Immature natural killer cell (primary cell): Measurements from ENCODE around the gene NEURL1. TPM values are rescaled to one million over a fixed set of nuclear protein-coding genes. Genes with fewer than 3 reads are reported as not detected.

Experiments used
- DNase-seq, 3 donors: peaks; one replicate each; pipeline ENCODE4 v3.0.0; 2022; ENCODE audit warnings: mixed read lengths in 1 of 3
- H3K27ac Mint-ChIP-seq, 6 donors: one replicate each; pipeline ENCODE4 v1.8.0; 2020; ENCODE audit warnings: mixed read lengths in 6 of 6, mild to moderate bottlenecking in 5 of 6, inconsistent platforms in 4 of 6, moderate library complexity in 3 of 6
- H3K27me3 Mint-ChIP-seq, 3 donors: one replicate each; pipeline ENCODE4 v1.8.0; 2020 to 2021; ENCODE audit warnings: low read depth in 3 of 3, mild to moderate bottlenecking in 3 of 3, mixed read lengths in 3 of 3, moderate library complexity in 3 of 3, inconsistent platforms in 1 of 3
- H3K36me3 Mint-ChIP-seq, 3 donors: one replicate each; pipeline ENCODE4 v1.8.0; 2020; ENCODE audit warnings: mixed read lengths in 3 of 3, inconsistent platforms in 2 of 3, mild to moderate bottlenecking in 2 of 3
- H3K4me1 Mint-ChIP-seq, 2 donors: one replicate each; pipeline ENCODE4 v1.8.0; 2020; ENCODE audit warnings: inconsistent platforms in 2 of 2, mild to moderate bottlenecking in 2 of 2, mixed read lengths in 2 of 2, moderate library complexity in 1 of 2
- H3K4me3 Mint-ChIP-seq, 5 donors: one replicate each; pipeline ENCODE4 v1.8.0; 2020; ENCODE audit warnings: mild to moderate bottlenecking in 5 of 5, mixed read lengths in 5 of 5, inconsistent platforms in 3 of 5, moderate library complexity in 3 of 5
- H3K9me3 Mint-ChIP-seq, 6 donors: one replicate each; pipeline ENCODE4 v1.8.0; 2020; ENCODE audit warnings: mild to moderate bottlenecking in 6 of 6, mixed read lengths in 6 of 6, inconsistent platforms in 4 of 6, moderate library complexity in 3 of 6
- polyA plus RNA-seq, 3 donors: library from polyadenylated mRNA; unstranded; fragments of 300-500 nt; fragmentation: Illumina TruSeq; gene quantifications; one replicate each; pipeline ENCODE4 v1.2.3, GENCODE V29; 2021

Gene NEURL1
- polyA plus RNA-seq: under 1 TPM in 2 of 3 donors, not detected in 1; 0.07 to 0.35 TPM

DNA sequence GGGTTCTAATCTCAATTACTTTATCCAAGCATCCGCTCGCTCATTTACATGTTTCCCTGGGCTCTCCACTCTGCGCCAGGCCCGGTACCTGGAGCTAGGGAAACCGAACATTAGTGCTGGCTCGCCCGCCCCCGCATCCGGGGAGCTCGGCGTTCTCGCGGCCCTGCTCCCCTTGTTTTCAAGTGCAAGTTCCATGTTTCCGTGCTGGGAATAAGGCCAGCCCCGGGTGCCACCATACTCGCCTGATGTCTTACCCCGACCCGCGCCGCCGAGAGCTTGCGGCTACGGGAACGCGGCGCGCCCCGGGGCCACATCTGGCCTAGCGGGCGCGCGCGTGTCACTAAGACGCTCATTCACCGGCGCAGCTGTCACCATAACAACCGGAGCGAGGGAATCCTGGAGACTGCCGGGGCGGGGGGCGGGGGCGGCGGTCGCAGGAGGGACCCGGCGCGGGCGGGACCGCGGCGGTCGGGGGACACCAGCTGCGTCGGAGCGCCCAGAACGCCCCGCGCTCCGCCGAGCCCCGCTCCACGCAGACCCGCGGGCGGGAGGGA lies at the start of gene NEURL1:
TSS of gene NEURL1 (plus strand) at position 344 of the 554 bp plus-strand sequence. CDS start 683 bp downstream, outside the sequence.
- H3K4me1 Mint-ChIP-seq: peaks cover 8 to 13% of the 10 kb centered on the region in 2 donors
- H3K27ac Mint-ChIP-seq: no peak within 1 kb of the TSS
- H3K36me3 Mint-ChIP-seq: no peaks in the 10 kb centered on the region
- H3K9me3 Mint-ChIP-seq: no peaks in the 10 kb centered on the region
- peaks cover 16 to 20% (median 18%) of the 10 kb centered on the region in 3 donors for H3K27me3 Mint-ChIP-seq
- no peak for DNase-seq
- H3K4me3 Mint-ChIP-seq: peak within 1 kb of the TSS; percentile 62 to 78 (median 73)

DNA sequence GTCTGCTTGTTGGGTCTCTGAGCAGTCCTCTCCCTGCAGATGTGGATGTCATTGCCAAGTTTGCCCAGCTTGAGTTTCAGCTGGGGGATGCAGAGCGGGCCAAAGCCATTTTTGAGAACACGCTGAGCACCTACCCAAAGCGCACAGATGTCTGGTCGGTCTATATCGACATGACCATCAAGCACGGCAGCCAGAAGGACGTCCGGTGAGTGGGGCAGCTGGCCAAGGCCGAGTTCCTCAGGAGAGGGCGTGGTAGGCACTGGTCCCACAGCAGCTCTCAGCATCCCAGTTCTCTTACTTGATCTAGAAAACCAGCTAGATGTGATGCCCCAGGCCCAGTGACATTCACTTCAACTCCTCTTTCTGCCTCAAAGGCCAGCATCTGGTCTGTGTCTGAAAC lies 49.0 kb upstream of the NEURL1 start:
- no peak for DNase-seq
- Mint-ChIP-seq H3K36me3 (peaks cover 17 to 41% (median 18%) of the 10 kb centered on the region in 3 donors), H3K27ac (peak overlapping the region in 4 of 6 donors; percentile 18 to 88 (median 50)), H3K4me1 (peaks cover 21 to 54% of the 10 kb centered on the region in 2 donors), H3K4me3 (no peak overlapping the region), H3K9me3 (no peaks in the 10 kb centered on the region), H3K27me3 (peaks cover 0 to 2% (median 2%) of the 10 kb centered on the region in 3 donors)

GRCh38 chr10:103445366-103445765 lies 48.1 kb upstream of the NEURL1 start:
- Mint-ChIP-seq H3K27me3 (peaks cover 2% of the 10 kb centered on the region in 3 donors), H3K36me3 (peaks cover 15 to 43% (median 22%) of the 10 kb centered on the region in 3 donors), H3K4me3 (no peak overlapping the region), H3K27ac (peak overlapping the region in 3 of 6 donors; percentile 26 to 53 (median 42)), H3K4me1 (peaks cover 30 to 63% of the 10 kb centered on the region in 2 donors), H3K9me3 (no peaks in the 10 kb centered on the region)
- no peak for DNase-seq

DNA sequence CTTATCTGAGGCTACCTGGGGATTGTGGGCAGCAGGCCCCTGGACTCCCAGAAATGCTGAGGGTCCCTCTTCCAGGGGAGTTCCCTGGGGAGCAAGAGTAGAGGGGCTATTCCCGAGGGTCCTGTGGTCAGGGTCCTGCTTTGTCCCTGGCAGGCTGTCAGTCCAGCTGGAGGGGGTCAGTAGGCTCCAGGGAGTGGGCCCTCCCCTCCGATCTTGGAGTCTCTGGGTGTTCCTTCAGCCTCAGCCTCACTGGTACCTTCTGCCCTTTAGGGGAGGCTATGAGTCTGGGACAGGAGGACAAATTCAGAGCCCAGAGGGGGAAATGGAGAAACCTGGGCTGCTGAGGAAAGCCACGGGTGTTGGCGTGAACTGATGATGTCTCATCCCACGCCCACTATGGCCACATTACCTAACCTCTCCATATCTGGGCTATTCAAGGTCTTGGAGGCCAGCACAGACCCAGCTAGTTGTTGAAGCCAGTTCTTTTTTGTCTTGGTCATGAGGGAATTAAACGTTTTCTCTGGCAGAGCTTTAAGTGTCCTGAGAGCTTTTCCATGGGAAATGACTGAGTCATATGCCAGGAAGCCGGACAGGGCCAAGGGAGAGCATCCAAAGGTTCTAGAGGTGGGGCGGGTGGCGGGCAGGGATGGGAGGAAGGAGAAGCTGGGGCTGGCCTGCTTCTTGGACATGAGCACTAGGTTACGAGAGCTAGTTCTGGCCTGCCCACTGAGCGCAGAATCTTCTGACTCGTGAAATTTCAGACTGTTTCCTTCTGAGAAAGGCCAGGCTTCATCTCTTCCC lies 47.5 kb upstream of the NEURL1 start:
- no peak for DNase-seq
- H3K9me3 Mint-ChIP-seq: no peaks in the 10 kb centered on the region
- peaks cover 2 to 3% (median 2%) of the 10 kb centered on the region in 3 donors for H3K27me3 Mint-ChIP-seq
- H3K36me3 Mint-ChIP-seq: peaks cover 11 to 48% (median 22%) of the 10 kb centered on the region in 3 donors
- H3K4me3 Mint-ChIP-seq: no peak overlapping the region
- peak overlapping the region in 5 of 6 donors; percentile 40 to 82 (median 64) for H3K27ac Mint-ChIP-seq
- H3K4me1 Mint-ChIP-seq: peaks cover 36 to 69% of the 10 kb centered on the region in 2 donors

GRCh38 chr10:103447187-103447586 lies 46.3 kb upstream of the NEURL1 start:
- Mint-ChIP-seq H3K4me3 (peak overlapping the region in 2 of 5 donors; percentile 14 to 30), H3K4me1 (peaks cover 40 to 72% of the 10 kb centered on the region in 2 donors), H3K27ac (peak overlapping the region in 5 of 6 donors; percentile 74 to 87 (median 77)), H3K27me3 (peaks cover 0 to 6% (median 2%) of the 10 kb centered on the region in 3 donors), H3K9me3 (no peaks in the 10 kb centered on the region), H3K36me3 (peaks cover 11 to 50% (median 22%) of the 10 kb centered on the region in 3 donors)
- DNase-seq: no peak

DNA sequence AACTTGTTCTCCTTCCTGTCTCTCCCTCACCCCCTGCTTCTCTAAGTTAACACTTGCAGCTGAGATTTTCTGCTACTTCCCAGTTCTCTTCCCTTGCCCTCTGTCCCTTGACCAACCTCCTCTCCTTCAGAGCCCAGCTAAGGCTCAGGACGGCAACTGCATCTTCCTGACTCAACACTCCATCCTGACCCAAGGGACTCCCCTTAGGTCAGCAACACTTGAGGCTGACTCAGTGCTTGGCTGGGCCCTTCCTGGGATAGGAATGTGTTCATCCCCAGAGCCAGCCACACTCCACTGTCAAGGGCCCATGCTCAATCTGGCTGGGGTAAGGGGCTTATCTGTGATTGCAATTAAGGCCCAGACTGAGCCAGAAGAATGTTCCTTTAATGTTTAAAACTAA lies 44.8 kb upstream of the NEURL1 start:
- no peak for DNase-seq
- Mint-ChIP-seq H3K27ac (peak overlapping the region; percentile 80 to 96 (median 89)), H3K4me1 (peaks cover 52 to 82% of the 10 kb centered on the region in 2 donors), H3K27me3 (peaks cover 0 to 6% (median 2%) of the 10 kb centered on the region in 3 donors), H3K9me3 (no peaks in the 10 kb centered on the region), H3K4me3 (peak overlapping the region; percentile 94 to 99 (median 97)), H3K36me3 (peaks cover 11 to 44% (median 22%) of the 10 kb centered on the region in 3 donors)

DNA sequence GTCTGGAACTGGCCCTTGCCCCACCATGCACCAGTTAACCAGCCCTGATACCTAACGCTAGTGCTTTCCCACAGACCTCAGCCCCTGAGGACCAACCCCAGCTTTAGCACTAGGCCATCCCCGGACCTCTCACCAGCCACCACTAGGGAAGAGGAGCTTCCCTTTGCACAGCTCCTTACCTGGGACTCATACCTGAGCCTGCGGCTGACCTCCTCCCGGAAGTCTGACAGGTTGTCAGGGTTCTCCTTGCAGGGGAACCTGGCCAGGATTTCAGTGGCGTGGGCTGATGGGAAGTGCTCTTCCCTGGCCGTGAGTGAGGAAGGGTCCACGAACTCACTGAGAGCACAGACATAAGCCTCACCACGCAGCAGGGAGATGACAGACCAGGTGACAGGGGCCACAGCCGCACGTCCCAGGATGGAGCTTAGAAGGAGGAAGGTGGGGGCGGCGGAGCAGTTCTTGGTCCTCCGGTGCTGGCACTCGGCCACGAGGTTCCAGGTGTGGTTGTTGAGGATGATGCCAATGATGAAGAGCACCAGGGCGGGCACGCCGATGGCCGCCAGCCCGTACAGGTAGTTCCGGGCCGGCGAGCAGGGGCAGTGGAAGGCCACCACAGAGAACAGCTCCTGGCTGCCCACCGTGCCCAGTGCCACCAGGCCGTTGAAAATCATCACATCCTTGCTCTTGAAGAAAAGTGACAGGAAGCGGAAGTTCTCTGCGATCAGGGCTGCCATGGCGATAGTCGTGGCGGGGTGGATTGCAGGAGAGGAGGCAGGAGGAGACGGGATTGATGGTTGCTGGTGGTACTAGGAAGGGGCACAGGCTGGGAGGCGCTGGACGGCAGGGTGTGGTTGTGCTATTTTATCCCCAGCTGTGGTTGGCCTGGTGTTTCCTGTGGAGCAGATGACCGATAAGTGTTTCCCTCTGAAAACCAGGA lies 44.0 kb upstream of the NEURL1 start:
- H3K27ac Mint-ChIP-seq: peak overlapping the region; percentile 77 to 96 (median 89)
- peak overlapping the region; percentile 94 to 99 (median 97) for H3K4me3 Mint-ChIP-seq
- no peak for DNase-seq
- H3K36me3 Mint-ChIP-seq: peaks cover 11 to 37% (median 22%) of the 10 kb centered on the region in 3 donors
- H3K9me3 Mint-ChIP-seq: no peaks in the 10 kb centered on the region
- peaks cover 54 to 77% of the 10 kb centered on the region in 2 donors for H3K4me1 Mint-ChIP-seq
- H3K27me3 Mint-ChIP-seq: peaks cover 0 to 6% (median 2%) of the 10 kb centered on the region in 3 donors

DNA sequence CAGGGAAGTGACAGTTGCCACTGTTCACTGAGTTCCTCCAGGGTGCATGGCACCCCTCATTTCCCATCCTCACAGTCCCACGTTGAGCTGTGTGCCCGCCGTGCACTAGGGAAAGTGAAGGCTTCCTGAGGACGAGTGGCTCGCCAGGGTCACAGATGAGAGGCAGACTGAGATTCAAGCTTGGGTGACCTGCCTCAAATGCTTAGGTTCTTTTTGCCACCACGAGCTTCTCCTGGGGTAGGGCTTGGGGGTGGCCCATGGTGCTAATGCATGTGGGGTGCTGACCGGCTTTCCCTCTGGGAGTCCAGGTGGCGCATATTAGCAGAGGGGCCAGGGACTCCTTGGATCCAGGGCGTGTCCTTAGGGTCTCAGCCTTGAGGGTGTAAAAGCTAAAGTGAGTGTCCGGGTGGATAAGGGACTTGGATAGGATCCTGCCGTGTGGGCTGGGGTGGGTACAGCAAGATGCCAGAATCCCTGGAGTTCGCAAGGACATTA lies 43.3 kb upstream of the NEURL1 start:
- Mint-ChIP-seq H3K27me3 (peaks cover 0 to 6% (median 2%) of the 10 kb centered on the region in 3 donors), H3K4me1 (peaks cover 54 to 71% of the 10 kb centered on the region in 2 donors), H3K9me3 (no peaks in the 10 kb centered on the region), H3K4me3 (peak overlapping the region; percentile 94 to 99 (median 97)), H3K36me3 (peaks cover 11 to 37% (median 22%) of the 10 kb centered on the region in 3 donors), H3K27ac (peak overlapping the region; percentile 80 to 96 (median 92))
- DNase-seq: no peak

DNA sequence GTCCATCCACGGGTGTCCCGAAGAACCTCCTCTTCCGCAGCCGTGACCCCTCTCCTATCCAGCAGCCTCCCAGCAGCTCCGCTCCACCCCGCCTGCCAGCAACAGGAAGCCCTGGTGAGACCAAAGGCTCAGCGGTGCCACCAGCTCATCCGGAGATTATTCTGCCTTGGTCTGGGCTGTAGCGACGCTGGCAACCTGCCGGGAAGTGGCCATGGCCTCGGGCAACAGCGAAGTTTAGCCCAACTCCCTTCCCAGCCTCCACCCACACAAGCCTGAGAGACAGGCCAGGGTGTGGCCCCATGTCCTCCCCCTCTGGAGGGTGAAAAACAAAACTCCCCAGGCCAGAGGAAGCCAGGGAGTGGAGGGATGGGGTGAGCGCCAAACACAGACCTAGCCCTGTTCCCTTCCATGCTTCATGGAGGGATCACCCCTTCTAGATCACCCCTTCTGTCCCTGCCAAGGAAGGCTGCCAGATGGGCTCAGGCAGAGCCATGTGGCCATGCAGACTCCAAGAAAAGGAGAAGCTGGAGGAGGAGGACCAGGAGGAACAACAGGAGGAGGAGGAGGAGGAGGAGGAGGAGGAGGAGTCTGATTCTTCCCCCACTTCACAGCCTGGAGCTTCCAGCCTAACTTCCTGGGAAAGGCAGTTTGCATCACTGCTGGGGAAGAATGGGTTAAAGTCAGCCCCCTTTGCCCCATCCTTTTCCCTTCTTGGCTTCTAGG lies 42.3 kb upstream of the NEURL1 start:
- H3K27me3 Mint-ChIP-seq: peaks cover 0 to 6% (median 2%) of the 10 kb centered on the region in 3 donors
- peaks cover 51 to 65% of the 10 kb centered on the region in 2 donors for H3K4me1 Mint-ChIP-seq
- peak; percentile 41 to 56 (median 51) for DNase-seq
- H3K9me3 Mint-ChIP-seq: no peaks in the 10 kb centered on the region
- H3K27ac Mint-ChIP-seq: peak overlapping the region; percentile 80 to 96 (median 92)
- H3K4me3 Mint-ChIP-seq: peak overlapping the region; percentile 94 to 99 (median 97)
- peaks cover 8 to 34% (median 22%) of the 10 kb centered on the region in 3 donors for H3K36me3 Mint-ChIP-seq

DNA sequence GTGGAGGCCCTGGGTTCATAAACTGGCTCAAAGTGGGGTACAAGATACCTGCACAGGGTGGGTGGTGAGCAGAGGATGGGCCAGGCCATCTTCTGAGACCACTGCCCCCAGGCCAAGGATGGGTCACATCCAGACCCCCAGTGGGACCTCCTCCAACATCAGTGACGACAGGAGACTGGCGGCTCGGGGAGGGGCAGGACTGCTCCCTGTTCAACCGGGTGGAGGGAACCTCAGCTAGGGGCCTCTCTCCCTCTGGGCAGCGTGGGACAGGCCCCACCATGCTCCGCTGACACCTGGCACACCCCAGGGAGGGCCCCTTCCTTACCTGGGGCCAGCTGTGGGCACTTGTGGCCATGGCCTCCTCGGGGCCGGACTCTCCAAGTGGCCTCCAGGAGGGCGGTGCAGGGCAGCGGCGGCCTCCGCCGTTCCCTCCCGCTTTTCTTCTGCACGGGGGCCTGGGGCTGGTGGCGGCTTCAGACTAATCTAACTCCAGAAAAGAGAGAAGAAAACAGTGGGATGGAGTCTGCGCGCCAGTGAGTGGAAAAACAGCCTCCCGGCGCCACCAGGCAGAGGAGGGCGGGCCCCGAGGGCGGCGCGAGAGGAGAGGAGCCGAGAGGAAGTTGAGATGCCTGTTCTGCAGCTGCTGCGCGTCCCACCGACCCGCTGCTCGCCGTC lies 41.5 kb upstream of the NEURL1 start, which contains the start of gene CALHM2:
TSS of gene CALHM2 (minus strand) at position 540 of the 675 bp plus-strand sequence. CDS start 2,429 bp downstream, outside the sequence.
- Mint-ChIP-seq H3K9me3 (no peaks in the 10 kb centered on the region), H3K27me3 (peaks cover 0 to 6% (median 2%) of the 10 kb centered on the region in 3 donors), H3K4me1 (peaks cover 52 to 60% of the 10 kb centered on the region in 2 donors), H3K36me3 (peaks cover 8 to 31% (median 22%) of the 10 kb centered on the region in 3 donors), H3K27ac (peak within 1 kb of the TSS; percentile 80 to 96 (median 92)), H3K4me3 (peak within 1 kb of the TSS; percentile 94 to 99 (median 97))
- DNase-seq: peak; percentile 44 to 56 (median 48)

DNA sequence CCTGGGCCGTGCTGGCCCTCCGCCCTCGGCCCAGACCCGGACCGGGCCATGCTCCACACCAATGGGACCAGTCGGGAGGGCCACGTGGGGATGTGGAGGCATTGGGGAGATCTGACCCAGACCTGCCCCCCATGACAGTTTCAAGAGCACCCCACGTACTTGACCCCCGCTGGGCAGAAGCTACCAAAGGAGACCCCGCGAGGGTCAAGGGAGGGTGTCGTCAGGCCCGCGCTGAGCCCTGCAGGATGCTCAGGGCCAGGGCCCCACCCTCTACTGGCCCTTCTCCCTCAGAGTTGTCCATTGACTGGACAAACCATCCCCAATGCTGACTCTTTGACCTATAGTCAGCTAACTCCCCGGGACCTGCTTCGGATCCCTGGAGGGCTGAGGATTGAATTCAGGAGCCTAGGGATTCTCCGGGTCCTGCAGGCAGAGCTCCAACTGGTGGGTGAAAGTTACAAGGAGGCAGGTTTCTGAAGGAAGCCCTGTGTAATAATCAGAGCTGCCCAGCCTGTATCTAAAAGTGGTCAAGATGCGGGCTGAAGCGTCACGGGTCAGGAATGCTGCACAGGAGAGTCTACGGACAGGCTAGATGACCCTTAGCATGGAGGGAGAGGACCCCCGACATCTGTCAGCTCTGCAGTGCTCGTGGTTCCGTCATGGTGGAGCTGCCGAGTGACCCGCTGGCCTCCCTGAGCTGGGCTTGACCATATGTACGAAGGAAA lies 40.8 kb upstream of the NEURL1 start:
- Mint-ChIP-seq H3K27ac (peak overlapping the region; percentile 69 to 95 (median 82)), H3K27me3 (peaks cover 0 to 6% (median 3%) of the 10 kb centered on the region in 3 donors), H3K4me1 (peaks cover 51 to 56% of the 10 kb centered on the region in 2 donors), H3K36me3 (peaks cover 8 to 27% (median 18%) of the 10 kb centered on the region in 3 donors), H3K4me3 (peak overlapping the region; percentile 94 to 99 (median 97)), H3K9me3 (no peaks in the 10 kb centered on the region)
- no peak for DNase-seq
